GM23248 (cell line): Measurements from ENCODE around the gene CIC. TPM values are rescaled to one million over a fixed set of nuclear protein-coding genes. Genes with fewer than 3 reads are reported as not detected.

ENCODE experiments used
- DNase-seq: peaks from one replicate; pipeline ENCODE4 v3.0.0-alpha.2; 2015
- H2AFZ ChIP-seq: fragments of 200-600 bp; sonication (generic); 2 replicates; pipeline ENCODE4 v1.6.1; 2016; ENCODE audit warnings: antibody characterized with exemption
- H3F3A ChIP-seq: fragments of 200-600 bp; sonication (generic); 2 replicates; pipeline ENCODE4 v1.6.1; 2016; ENCODE audit warnings: mild to moderate bottlenecking, antibody characterized with exemption, mixed run types; ENCODE audit not compliant: insufficient read depth
- H3K27ac ChIP-seq: fragments of 200-600 bp; sonication (generic); 2 replicates; pipeline ENCODE4 v1.5.1; 2016; ENCODE audit warnings: mild to moderate bottlenecking
- H3K27me3 ChIP-seq: fragments of 200-600 bp; sonication (generic); replicated peaks from 2 replicates; pipeline ENCODE4 v1.6.1; 2016; ENCODE audit warnings: mild to moderate bottlenecking; ENCODE audit not compliant: insufficient read depth
- H3K36me3 ChIP-seq: fragments of 200-600 bp; sonication (generic); 2 replicates; pipeline ENCODE4 v1.6.1; 2016; ENCODE audit warnings: low read depth, mild to moderate bottlenecking
- H3K4me1 ChIP-seq: fragments of 200-600 bp; sonication (generic); 2 replicates; pipeline ENCODE4 v1.6.1; 2016; ENCODE audit warnings: mild to moderate bottlenecking; ENCODE audit not compliant: insufficient read depth
- H3K4me2 ChIP-seq: fragments of 200-600 bp; sonication (generic); one replicate; pipeline ENCODE4 v1.6.1; 2016; ENCODE audit warnings: mild to moderate bottlenecking; ENCODE audit not compliant: unreplicated experiment
- H3K4me3 ChIP-seq: fragments of 200-600 bp; sonication (generic); 2 replicates; pipeline ENCODE4 v1.5.1; 2016; ENCODE audit warnings: mild to moderate bottlenecking
- H3K79me2 ChIP-seq: fragments of 200-600 bp; sonication (generic); 2 replicates; pipeline ENCODE4 v1.6.1; 2016; ENCODE audit warnings: mild to moderate bottlenecking; ENCODE audit not compliant: insufficient read depth
- H3K9ac ChIP-seq: fragments of 200-600 bp; sonication (generic); 2 replicates; pipeline ENCODE4 v1.6.1; 2016; ENCODE audit warnings: mild to moderate bottlenecking
- H3K9me2 ChIP-seq: fragments of 200-600 bp; sonication (generic); 2 replicates; pipeline ENCODE4 v1.6.1; 2016; ENCODE audit warnings: mixed run types, mild to moderate bottlenecking, moderate library complexity; ENCODE audit not compliant: insufficient read depth
- H3K9me3 ChIP-seq: fragments of 200-600 bp; sonication (generic); one replicate; pipeline ENCODE4 v1.6.1; 2017; ENCODE audit warnings: low read depth
- H4K20me1 ChIP-seq: fragments of 200-600 bp; sonication (generic); 2 replicates; pipeline ENCODE4 v1.6.0; 2016; ENCODE audit not compliant: insufficient read depth
- EZH2 ChIP-seq: fragments of 200-600 bp; sonication (generic); IDR thresholded peaks from 2 replicates; pipeline ENCODE4 v1.6.1; 2018; ENCODE audit warnings: antibody characterized with exemption, mild to moderate bottlenecking; ENCODE audit not compliant: insufficient read depth, poor library complexity, severe bottlenecking
- EZH2phosphoT487 ChIP-seq: fragments of 200-600 bp; sonication (generic); IDR thresholded peaks from 2 replicates; pipeline ENCODE4 v1.6.1; 2018; ENCODE audit warnings: antibody characterized with exemption, moderate library complexity, mild to moderate bottlenecking, low read depth; ENCODE audit not compliant: insufficient read depth
- WGBS, 2 experiments: methylation state at CpG; one replicate each; pipeline ENCODE4 v1.1.6; 2015 to 2017; ENCODE audit warnings: low lambda C conversion rate in 2 of 2, low coverage in 1 of 2; ENCODE audit errors: missing lambda C conversion rate in 2 of 2; 5-methylcytosine and 5-hydroxymethylcytosine counted together
- in situ Hi-C: fragments of 300-500 bp; cut with MboI; formaldehyde crosslinking; loops from 2 replicates; pipeline ENCODE4 v1.15.0; 2020
- polyA plus RNA-seq: library from polyadenylated mRNA; unstranded; fragments of >200 nt; fragmentation: Nextera tagmentation; extraction: Ambion mirVana; gene quantifications from 2 replicates; pipeline ENCODE4 v1.2.1, GENCODE V29; 2016
- total RNA-seq: library from RNA; depleted of rRNA; stranded (reverse); fragments of >200 nt; shearing (Covaris generic); gene quantifications from 2 replicates; pipeline ENCODE4 v1.2.3, GENCODE V29; 2014

The CIC gene
- total and polyA plus RNA-seq, 2 experiments from 2014 or later, result 8.3 to 17.5 TPM

GRCh38 chr19:42253245-42254088 is 15.6 kb upstream of the CIC start:
- no peak overlapping the region for H2AFZ ChIP-seq

GRCh38 chr19:42254089-42254849 is 14.8 kb upstream of the CIC start:
- Histone ChIP-seq H3K4me3 (peak overlapping the region; percentile 79), H3K27me3 (no peaks in the 10 kb centered on the region), H3K4me2 (peak overlapping the region; percentile 67), H3K36me3 (no peaks in the 10 kb centered on the region), H4K20me1 (no peaks in the 10 kb centered on the region), H2AFZ (no peak overlapping the region), H3K9ac (peak overlapping the region; percentile 95), H3K9me3 (no peaks in the 10 kb centered on the region), H3K27ac (peak overlapping the region; percentile 94), H3K4me1 (peaks cover 23% of the 10 kb centered on the region), H3K79me2 (peaks cover 53% of the 10 kb centered on the region), H3F3A (peaks cover 13% of the 10 kb centered on the region), H3K9me2 (no peaks in the 10 kb centered on the region)
- peak; percentile 84 for DNase-seq
- in situ Hi-C loops, result no loop called here
- TF ChIP-seq EZH2phosphoT487 (no peak), EZH2 (no peak)
- WGBS, 2 experiments, result 0 to 2% methylated on average over 7 to 61 of the region's 70 CpGs

More at GRCh38 chr19:42253245-42254088, 15.6 kb upstream of the CIC start:
- Histone ChIP-seq H3K9me2 (no peaks in the 10 kb centered on the region), H3K9ac (peak overlapping the region; percentile 95), H3K27me3 (no peaks in the 10 kb centered on the region), H3F3A (peaks cover 13% of the 10 kb centered on the region), H3K4me1 (peaks cover 23% of the 10 kb centered on the region), H3K36me3 (no peaks in the 10 kb centered on the region), H3K4me2 (peak overlapping the region; percentile 93), H4K20me1 (no peaks in the 10 kb centered on the region), H3K4me3 (peak overlapping the region; percentile 83), H3K9me3 (no peaks in the 10 kb centered on the region), H3K27ac (peak overlapping the region; percentile 94), H3K79me2 (peaks cover 61% of the 10 kb centered on the region)
- 1 to 2% methylated on average over 23 to 71 of the region's 71 CpGs for WGBS, 2 experiments
- in situ Hi-C loops, result no loop called here
- peak; percentile 72 for DNase-seq
- TF ChIP-seq EZH2phosphoT487 (no peak), EZH2 (no peak)

- no peaks in the 10 kb centered on the region for H3K9me2 ChIP-seq
- H3K9ac ChIP-seq, result peak within 1 kb of the TSS; percentile 95
- no peaks in the 10 kb centered on the region for H3K9me3 ChIP-seq
- H3K27ac ChIP-seq, result peak within 1 kb of the TSS; percentile 94
- peak within 1 kb of the TSS; percentile 83 for H3K4me2 ChIP-seq
- in situ Hi-C loops, result no loop called here
- DNase-seq, result peak; percentile 96
- peaks cover 23% of the 10 kb centered on the region for H3K4me1 ChIP-seq
- H2AFZ ChIP-seq, result peak within 1 kb of the TSS; percentile 86
- H3K4me3 ChIP-seq, result peak within 1 kb of the TSS; percentile 79
- H4K20me1 ChIP-seq, result no peaks in the 10 kb centered on the region
- H3K27me3 ChIP-seq, result no peaks in the 10 kb centered on the region
- TF ChIP-seq EZH2 (no peak), EZH2phosphoT487 (no peak)
- H3F3A ChIP-seq, result peaks cover 13% of the 10 kb centered on the region
- H3K79me2 ChIP-seq, result peaks cover 44% of the 10 kb centered on the region
- no peaks in the 10 kb centered on the region for H3K36me3 ChIP-seq
- WGBS, 2 experiments, result 0 to 2% methylated on average over 21 to 63 of the region's 75 CpGs
These were observed 13.9 kb upstream of the CIC start, which contains the start of gene ERF for GRCh38 chr19:42254850-42255765. Gene ERF, minus strand, starts transcription at chr19:42255128. Its CDS starts 129 bp downstream, at chr19:42254999.
